B cell (primary cell): ENCODE data around the gene ZBBX.

Source experiments
- CTCF ChIP-seq: fragments of 200-600 bp; IDR thresholded peaks from one replicate; pipeline ENCODE4 v1.8.0; 2022; ENCODE audit warnings: antibody characterized with exemption, mild to moderate bottlenecking
- EZH2 ChIP-seq: IDR thresholded peaks from 2 replicates; pipeline ENCODE4 v1.6.1; 2012; ENCODE audit warnings: borderline replicate concordance, low read depth, mild to moderate bottlenecking, moderate library complexity, low read length; ENCODE audit not compliant: insufficient read depth, poor library complexity, severe bottlenecking

GRCh38 chr3:167361948-167362347, 18.1 kb downstream of the ZBBX start:
- no peak for TF ChIP-seq CTCF
- no peak for TF ChIP-seq EZH2
